IPS DF 6.9 (cell line): ENCODE measurements around the gene PALLD.
"Not testable (repeated sequence)": the region's sequence is repeated elsewhere in the genome, so short reads cannot be mapped to it uniquely, and the experiment has no call there.

Experiments used
- DNase-seq: peaks from one replicate; pipeline ENCODE4 v3.0.0-alpha.2; 2013; ENCODE audit warnings: low read depth, low spot score
- H3K27ac ChIP-seq: one replicate; pipeline ENCODE4 v1.5.1; 2013; ENCODE audit warnings: low read length, control low read depth
- H3K27me3 ChIP-seq: 2 replicates; pipeline ENCODE4 v1.6.1; 2013; ENCODE audit warnings: mild to moderate bottlenecking, low read length; ENCODE audit not compliant: control insufficient read depth, insufficient read depth
- H3K36me3 ChIP-seq: 2 replicates; pipeline ENCODE4 v1.6.1; 2013; ENCODE audit warnings: low read length; ENCODE audit not compliant: control insufficient read depth, insufficient read depth
- H3K4me1 ChIP-seq: 2 replicates; pipeline ENCODE4 v1.6.1; 2013; ENCODE audit warnings: low read length; ENCODE audit not compliant: control insufficient read depth, insufficient read depth
- H3K4me3 ChIP-seq: 2 replicates; pipeline ENCODE4 v1.5.1; 2013; ENCODE audit warnings: mild to moderate bottlenecking, low read length
- H3K9me3 ChIP-seq: 2 replicates; pipeline ENCODE4 v1.6.1; 2013; ENCODE audit warnings: low read length, inconsistent platforms; ENCODE audit not compliant: control insufficient read depth, insufficient read depth
- WGBS: extraction: QIAGEN DNeasy Blood & Tissue Kit; methylation state at CpG from one replicate; pipeline ENCODE4 v1.1.7; 2013; ENCODE audit warnings: mixed read lengths, missing lambda C conversion rate; ENCODE audit not compliant: insufficient read length, insufficient coverage; 5-methylcytosine and 5-hydroxymethylcytosine counted together

PALLD gene

DNA sequence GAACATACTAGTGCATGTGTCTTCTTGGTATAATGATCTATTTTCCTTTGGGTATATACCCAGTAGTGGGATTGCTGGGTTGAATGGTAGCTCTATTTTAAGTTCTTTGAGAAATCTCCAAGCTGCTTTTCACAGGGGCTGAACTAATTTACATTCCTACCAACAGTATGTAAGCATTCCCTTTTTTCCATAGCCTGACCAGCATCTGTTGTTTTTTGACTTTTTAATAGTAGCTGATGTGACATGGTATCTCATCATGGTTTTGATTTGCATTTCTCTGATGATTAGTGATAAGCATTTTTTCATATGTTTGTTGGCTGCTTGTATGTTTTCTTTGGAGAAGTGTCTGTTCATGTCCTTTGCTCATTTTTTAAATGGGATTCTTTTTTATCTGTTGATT lies 230.3 kb downstream of the PALLD start:
- not testable (repeated sequence) for H3K4me3 ChIP-seq, H3K27me3 ChIP-seq, H3K4me1 ChIP-seq, H3K36me3 ChIP-seq, DNase-seq, H3K9me3 ChIP-seq, H3K27ac ChIP-seq

DNA sequence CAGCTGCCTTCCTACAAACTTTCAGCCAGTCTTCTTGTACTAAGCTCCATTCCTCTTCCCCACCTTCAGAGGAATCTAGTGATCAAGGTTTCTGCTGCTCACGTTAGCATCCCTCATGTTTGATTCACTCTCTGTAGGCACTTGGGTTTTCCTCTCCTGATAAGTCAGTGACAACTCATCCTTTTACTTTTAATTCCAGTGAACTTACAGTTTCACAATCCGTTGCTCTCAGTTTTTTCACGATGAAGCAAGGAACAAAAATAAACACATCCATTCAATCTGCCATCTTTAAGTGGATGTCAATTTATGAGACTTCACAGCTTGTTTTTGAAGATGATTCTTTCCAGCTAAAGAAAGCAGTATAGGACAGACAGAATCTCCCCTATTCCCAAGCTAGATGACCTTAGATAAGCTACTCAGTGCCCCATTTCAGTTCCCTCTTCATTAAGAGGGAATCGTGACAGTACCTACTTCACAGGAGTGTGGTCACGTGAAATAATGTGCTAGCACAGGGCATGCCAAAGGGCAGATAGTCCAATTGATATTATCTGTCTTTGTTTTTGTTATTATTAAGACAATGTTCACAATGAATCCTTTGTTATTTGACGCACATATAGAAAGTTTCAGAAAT lies 234.3 kb downstream of the PALLD start:
- Histone ChIP-seq H3K36me3 (no peaks in the 10 kb centered on the region), H3K4me1 (peaks cover 2% of the 10 kb centered on the region; the same call in 1 of the 2 replicates), H3K27me3 (no peaks in the 10 kb centered on the region), H3K27ac (no peak overlapping the region), H3K4me3 (no peak overlapping the region), H3K9me3 (no peaks in the 10 kb centered on the region)
- WGBS = no CpG with 5 or more reads among the region's 6 CpGs
- DNase-seq = no peak

DNA sequence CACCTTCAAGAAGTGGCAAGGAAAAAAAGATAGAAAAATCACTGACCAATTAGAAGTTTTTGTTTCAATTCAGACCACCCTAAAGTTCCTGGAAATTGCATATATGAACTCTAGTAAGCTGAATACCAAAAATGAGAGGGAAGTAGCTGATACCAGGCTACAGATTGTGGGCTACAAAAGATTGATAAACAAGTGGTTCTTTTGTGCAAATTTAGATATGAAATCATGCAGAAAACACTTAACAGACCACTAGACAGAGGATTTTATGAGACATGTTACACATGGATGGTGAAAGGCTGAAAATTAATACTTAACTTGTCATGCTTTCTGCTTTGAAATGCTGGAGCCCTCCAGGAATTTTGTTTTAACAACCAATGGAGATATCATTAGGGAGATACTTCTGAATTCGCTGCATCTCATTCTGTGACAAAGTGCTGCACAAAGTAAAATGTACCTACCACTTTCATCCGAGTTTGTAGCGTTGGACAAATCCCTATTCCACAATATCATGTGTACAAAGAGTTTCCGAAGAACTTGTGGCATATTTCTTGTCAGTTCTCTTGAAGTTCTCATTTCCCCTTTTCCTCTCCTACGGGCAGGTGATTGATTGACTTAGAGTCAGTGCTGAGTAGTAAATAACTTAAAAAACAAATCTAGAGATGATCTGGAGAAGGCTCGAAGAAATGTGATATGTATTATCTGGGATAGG lies 235.0 kb downstream of the PALLD start:
- no CpG with 5 or more reads among the region's 6 CpGs for WGBS
- H3K4me1 ChIP-seq = peaks cover 4% of the 10 kb centered on the region; the same call in 1 of the 2 replicates
- no peaks in the 10 kb centered on the region for H3K36me3 ChIP-seq
- no peak overlapping the region for H3K4me3 ChIP-seq
- DNase-seq = no peak
- no peaks in the 10 kb centered on the region for H3K9me3 ChIP-seq
- H3K27me3 ChIP-seq = no peaks in the 10 kb centered on the region
- no peak overlapping the region for H3K27ac ChIP-seq

GRCh38 chr4:168732714-168733113 lies 235.9 kb downstream of the PALLD start:
- no peaks in the 10 kb centered on the region for H3K9me3 ChIP-seq
- WGBS = no CpG with 5 or more reads among the region's 2 CpGs

GRCh38 chr4:168734703-168735678 lies 238.1 kb downstream of the PALLD start:
- no CpG with 5 or more reads among the region's 11 CpGs for WGBS
- H3K27me3 ChIP-seq = no peaks in the 10 kb centered on the region
- H3K4me1 ChIP-seq = peaks cover 4% of the 10 kb centered on the region; the same call in 1 of the 2 replicates
- no peak overlapping the region for H3K27ac ChIP-seq
- H3K4me3 ChIP-seq = no peak overlapping the region
- H3K36me3 ChIP-seq = no peaks in the 10 kb centered on the region
- H3K9me3 ChIP-seq = no peaks in the 10 kb centered on the region
- DNase-seq = no peak

More at GRCh38 chr4:168732714-168733113, 235.9 kb downstream of the PALLD start:
- no peak for DNase-seq
- Histone ChIP-seq H3K27me3 (no peaks in the 10 kb centered on the region), H3K4me3 (no peak overlapping the region), H3K27ac (no peak overlapping the region), H3K36me3 (no peaks in the 10 kb centered on the region), H3K4me1 (peaks cover 4% of the 10 kb centered on the region; the same call in 1 of the 2 replicates)

GRCh38 chr4:168735735-168736134 lies 238.9 kb downstream of the PALLD start:
- no peak overlapping the region for H3K4me3 ChIP-seq

GRCh38 chr4:168736860-168737805 lies 240.3 kb downstream of the PALLD start:
- Histone ChIP-seq H3K36me3 (no peaks in the 10 kb centered on the region), H3K4me1 (peaks cover 4% of the 10 kb centered on the region; the same call in 1 of the 2 replicates), H3K9me3 (no peaks in the 10 kb centered on the region), H3K27me3 (no peaks in the 10 kb centered on the region; the same call in 1 of the 2 replicates), H3K27ac (no peak overlapping the region), H3K4me3 (no peak overlapping the region)
- 100% methylated on average over 3 of the region's 7 CpGs for WGBS
- no peak for DNase-seq

More at GRCh38 chr4:168735735-168736134, 238.9 kb downstream of the PALLD start:
- Histone ChIP-seq H3K9me3 (no peaks in the 10 kb centered on the region), H3K36me3 (no peaks in the 10 kb centered on the region), H3K27me3 (no peaks in the 10 kb centered on the region), H3K27ac (no peak overlapping the region), H3K4me1 (peaks cover 4% of the 10 kb centered on the region; the same call in 1 of the 2 replicates)
- no peak for DNase-seq
- WGBS = no CpG with 5 or more reads among the region's 3 CpGs

DNA sequence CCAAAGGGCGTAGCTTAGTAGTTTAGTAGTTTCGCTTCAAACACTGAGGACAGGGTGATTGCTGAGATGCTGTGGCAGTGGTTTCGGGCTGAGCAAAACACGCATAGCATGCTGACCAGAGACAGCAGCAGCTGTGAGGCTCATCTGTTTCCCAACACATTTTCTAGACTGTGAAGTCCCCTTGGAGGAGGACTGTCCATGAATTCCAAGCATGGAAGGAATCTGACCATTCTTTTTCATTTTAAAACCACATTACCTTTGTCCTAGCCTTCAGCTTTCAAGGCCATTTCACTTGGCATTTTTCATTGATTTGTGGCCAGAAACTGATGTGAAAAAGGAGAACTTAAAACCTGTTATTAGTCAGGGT lies 240.9 kb downstream of the PALLD start:
- Histone ChIP-seq H3K27ac (no peak overlapping the region), H3K36me3 (no peaks in the 10 kb centered on the region), H3K4me1 (peaks cover 4% of the 10 kb centered on the region; the same call in 1 of the 2 replicates), H3K9me3 (no peaks in the 10 kb centered on the region), H3K27me3 (no peaks in the 10 kb centered on the region; the same call in 1 of the 2 replicates), H3K4me3 (no peak overlapping the region)
- no CpG with 5 or more reads among the region's 4 CpGs for WGBS
- DNase-seq = no peak

DNA sequence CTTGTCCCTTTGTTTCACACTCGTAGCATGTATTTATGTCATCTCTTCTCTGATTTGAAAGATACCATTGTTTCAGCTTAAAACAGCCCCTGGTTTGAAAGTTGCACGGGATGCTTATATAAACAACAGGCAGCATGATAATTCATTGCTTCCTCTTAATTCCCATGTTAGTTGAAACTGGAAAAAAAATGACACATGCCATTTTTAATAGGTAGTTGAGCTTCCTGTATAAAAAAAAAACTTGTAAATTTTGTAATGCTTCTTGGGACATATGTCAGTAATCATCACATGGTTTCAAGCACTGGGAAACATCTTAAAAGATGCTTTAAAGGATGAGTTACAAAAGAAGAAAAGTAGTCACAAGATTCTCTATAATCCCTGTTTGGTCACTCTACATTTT lies 243.0 kb downstream of the PALLD start:
- Histone ChIP-seq H3K4me3 (no peak overlapping the region), H3K9me3 (no peaks in the 10 kb centered on the region), H3K36me3 (no peaks in the 10 kb centered on the region), H3K4me1 (peaks cover 4% of the 10 kb centered on the region; the same call in 1 of the 2 replicates), H3K27ac (no peak overlapping the region), H3K27me3 (no peaks in the 10 kb centered on the region; the same call in 1 of the 2 replicates)
- WGBS = no CpG with 5 or more reads among the region's 2 CpGs
- DNase-seq = no peak
